Thyroid gland (tissue), 4 donors: ENCODE data around the gene PIP4K2A. TPM values are rescaled to one million over a fixed set of nuclear protein-coding genes. Genes with fewer than 3 reads are reported as not detected.
"Not testable (repeated sequence)": the region's sequence is repeated elsewhere in the genome, so short reads cannot be mapped to it uniquely, and the experiment has no call there.

Experiments
- DNase-seq, 2 donors: peaks; one replicate each; pipeline ENCODE4 v3.0.0-alpha.2; 2019
- H3K27ac ChIP-seq, 3 donors: fragments of 200-600 bp; sonication (generic); 1 replicate in 2 of 3; 2 replicates in 1 of 3; pipeline ENCODE4 v1.5.1; 2016 to 2019; ENCODE audit warnings: mild to moderate bottlenecking in 1 of 3, moderate library complexity in 1 of 3
- H3K27me3 ChIP-seq: fragments of 200-600 bp; sonication (generic); one replicate; pipeline ENCODE4 v1.5.1; 2019
- H3K36me3 ChIP-seq, 2 donors: fragments of 200-600 bp; sonication (generic); one replicate each; pipeline ENCODE4 v1.5.1; 2016 to 2019
- H3K4me1 ChIP-seq, 2 donors: fragments of 200-600 bp; sonication (generic); one replicate each; pipeline ENCODE4 v1.5.1; 2017 to 2019
- H3K4me3 ChIP-seq, 3 donors: fragments of 200-600 bp; sonication (generic); replicated peaks in 1 of 3; 1 replicate in 2 of 3; 2 replicates in 1 of 3; pipeline ENCODE4 v1.5.1; 2016; ENCODE audit warnings: mild to moderate bottlenecking in 1 of 3
- H3K9me3 ChIP-seq: fragments of 200-600 bp; sonication (generic); one replicate; pipeline ENCODE4 v1.5.1; 2017
- CTCF ChIP-seq, 6 experiments: fragments of 200-600 bp in 3 of 6; fragments of 450-650 bp in 3 of 6; sonication (generic) in 3 of 6; IDR thresholded peaks; one replicate each; pipeline ENCODE4 v1.5.1; 2016 to 2019; ENCODE audit warnings: antibody characterized with exemption in 6 of 6, mild to moderate bottlenecking in 2 of 6, inconsistent platforms in 1 of 6, moderate library complexity in 1 of 6
- POLR2A ChIP-seq, 2 donors: fragments of 450-650 bp; IDR thresholded peaks; one replicate each; pipeline ENCODE4 v1.6.1; 2017; ENCODE audit warnings: antibody characterized with exemption in 2 of 2, mild to moderate bottlenecking in 2 of 2, moderate library complexity in 1 of 2
- WGBS, 2 donors: methylation state at CpG; one replicate each; pipeline ENCODE4 v1.1.5; 2017; 5-methylcytosine and 5-hydroxymethylcytosine counted together
- intact Hi-C: fragments of 100-400 bp; cut with DNase I; formaldehyde crosslinking; loops from one replicate; pipeline ENCODE4 v1.15.1; 2023
- total RNA-seq, 4 donors: library from RNA; depleted of rRNA; stranded (reverse); fragments of >200 nt; gene quantifications; one replicate each; pipeline ENCODE4 v1.2.3, GENCODE V29; 2016

Gene PIP4K2A
- total RNA-seq, 4 donors from 2014 or later = 16.5 to 23.2 (median 19.3) TPM

GRCh38 chr10:22698941-22699440 is 15.4 kb downstream of the PIP4K2A start:
- intact Hi-C loops = no loop called here
- Histone ChIP-seq H3K27ac (no peak overlapping the region), H3K9me3 (no peaks in the 10 kb centered on the region), H3K4me3 (no peak overlapping the region), H3K36me3 (no peaks in the 10 kb centered on the region), H3K27me3 (no peaks in the 10 kb centered on the region), H3K4me1 (peaks cover 4 to 7% of the 10 kb centered on the region in 2 donors)
- 73 to 83% methylated on average over 3 of the region's 3 CpGs for WGBS, 2 donors
- no peak for TF ChIP-seq POLR2A (IDR thresholded peaks at IDR 0.05)
- no peak for TF ChIP-seq CTCF (IDR thresholded peaks at IDR 0.05)
- DNase-seq = no peak

- 92 to 97% methylated on average over 10 of the region's 10 CpGs for WGBS, 2 donors
- H3K4me3 ChIP-seq = no peak overlapping the region
- H3K27ac ChIP-seq = no peak overlapping the region
- TF ChIP-seq CTCF (IDR thresholded peaks at IDR 0.05) (no peak), POLR2A (IDR thresholded peaks at IDR 0.05) (no peak)
- no peak for DNase-seq
- H3K9me3 ChIP-seq = no peaks in the 10 kb centered on the region
- H3K36me3 ChIP-seq = no peaks in the 10 kb centered on the region
- H3K4me1 ChIP-seq = peaks cover 4 to 7% of the 10 kb centered on the region in 2 donors
- H3K27me3 ChIP-seq = no peaks in the 10 kb centered on the region
- intact Hi-C loops = no loop called here
Measured at GRCh38 chr10:22697800-22698199, 16.6 kb downstream of the PIP4K2A start.

GRCh38 chr10:22697101-22697500 is 17.3 kb downstream of the PIP4K2A start:
- TF ChIP-seq POLR2A (IDR thresholded peaks at IDR 0.05) = no peak
- no peaks in the 10 kb centered on the region for H3K9me3 ChIP-seq
- peaks cover 4 to 7% of the 10 kb centered on the region in 2 donors for H3K4me1 ChIP-seq
- 88 to 93% methylated on average over 4 of the region's 4 CpGs for WGBS, 2 donors
- intact Hi-C loops = no loop called here
- no peak overlapping the region for H3K4me3 ChIP-seq
- no peaks in the 10 kb centered on the region for H3K36me3 ChIP-seq
- DNase-seq = no peak
- H3K27me3 ChIP-seq = no peaks in the 10 kb centered on the region
- no peak overlapping the region for H3K27ac ChIP-seq

- no peak overlapping the region for H3K27ac ChIP-seq
- intact Hi-C loops = no loop called here
- peaks cover 3 to 5% of the 10 kb centered on the region in 2 donors for H3K4me1 ChIP-seq
- 95 to 96% methylated on average over 6 of the region's 6 CpGs for WGBS, 2 donors
- H3K27me3 ChIP-seq = no peaks in the 10 kb centered on the region
- DNase-seq = no peak
- no peak for TF ChIP-seq POLR2A (IDR thresholded peaks at IDR 0.05)
- TF ChIP-seq CTCF (IDR thresholded peaks at IDR 0.05) = no peak
- no peaks in the 10 kb centered on the region for H3K9me3 ChIP-seq
- no peak overlapping the region for H3K4me3 ChIP-seq
- no peaks in the 10 kb centered on the region for H3K36me3 ChIP-seq
Measured at GRCh38 chr10:22693860-22694259, 20.5 kb downstream of the PIP4K2A start.

- no peak overlapping the region for H3K4me3 ChIP-seq
- intact Hi-C loops = no loop called here
- 75 to 90% methylated on average over 5 of the region's 5 CpGs for WGBS, 2 donors
- H3K27me3 ChIP-seq = no peaks in the 10 kb centered on the region
- no peak for DNase-seq
- H3K36me3 ChIP-seq = no peaks in the 10 kb centered on the region
- H3K4me1 ChIP-seq = peaks cover 0 to 3% of the 10 kb centered on the region in 2 donors
- no peaks in the 10 kb centered on the region for H3K9me3 ChIP-seq
- no peak for TF ChIP-seq CTCF (IDR thresholded peaks at IDR 0.05)
- no peak for TF ChIP-seq POLR2A (IDR thresholded peaks at IDR 0.05)
- no peak overlapping the region for H3K27ac ChIP-seq
Measured at GRCh38 chr10:22693371-22693784, 21.0 kb downstream of the PIP4K2A start.

GRCh38 chr10:22692119-22692518 is 22.3 kb downstream of the PIP4K2A start:
- H3K27me3 ChIP-seq, H3K4me3 ChIP-seq, H3K9me3 ChIP-seq, DNase-seq, H3K4me1 ChIP-seq, intact Hi-C loops, H3K36me3 ChIP-seq, H3K27ac ChIP-seq: not testable (repeated sequence)
- 98% methylated on average over 5 of the region's 5 CpGs for WGBS, 2 donors
